GM23338 (cell line): ENCODE measurements around the gene IGF2R. TPM values are rescaled to one million over a fixed set of nuclear protein-coding genes. Genes with fewer than 3 reads are reported as not detected.

Experiments
- ATAC-seq: fragments of 200-7000 bp; cut with Tn5 transposase; 3 replicates; pipeline ENCODE4 v1.9.1; 2020
- DNase-seq: peaks from one replicate; pipeline ENCODE4 v3.0.0-alpha.2; 2015; ENCODE audit warnings: low spot score
- H2AFZ ChIP-seq: fragments of 200-600 bp; sonication (generic); 2 replicates; pipeline ENCODE4 v1.8.0; 2016; ENCODE audit warnings: antibody characterized with exemption, mild to moderate bottlenecking, moderate library complexity
- H3F3A ChIP-seq: fragments of 200-600 bp; sonication (generic); replicated peaks from 2 replicates; pipeline ENCODE4 v1.8.0; 2017; ENCODE audit warnings: antibody characterized with exemption, mixed run types, low read depth
- H3K27ac ChIP-seq: fragments of 200-600 bp; sonication (generic); 2 replicates; pipeline ENCODE4 v1.6.1; 2016; ENCODE audit warnings: low read depth
- H3K27me3 ChIP-seq: fragments of 200-600 bp; sonication (generic); 2 replicates; pipeline ENCODE4 v1.8.0; 2016; ENCODE audit warnings: mild to moderate bottlenecking, mixed run types, moderate library complexity; ENCODE audit not compliant: insufficient read depth
- H3K36me3 ChIP-seq: fragments of 200-600 bp; sonication (generic); 2 replicates; pipeline ENCODE4 v1.8.0; 2016; ENCODE audit warnings: mild to moderate bottlenecking; ENCODE audit not compliant: insufficient read depth
- H3K4me1 ChIP-seq: fragments of 200-600 bp; sonication (generic); 2 replicates; pipeline ENCODE4 v1.8.0; 2016; ENCODE audit warnings: mild to moderate bottlenecking, moderate library complexity; ENCODE audit not compliant: insufficient read depth
- H3K4me2 ChIP-seq: fragments of 200-600 bp; sonication (generic); 2 replicates; pipeline ENCODE4 v1.7.1; 2017; ENCODE audit warnings: mixed run types
- H3K4me3 ChIP-seq: fragments of 200-600 bp; sonication (generic); 2 replicates; pipeline ENCODE4 v1.6.1; 2016; ENCODE audit warnings: mixed run types
- H3K79me2 ChIP-seq: fragments of 200-600 bp; sonication (generic); replicated peaks from 2 replicates; pipeline ENCODE4 v1.8.0; 2017; ENCODE audit warnings: mild to moderate bottlenecking; ENCODE audit not compliant: insufficient read depth
- H3K9me2 ChIP-seq: fragments of 200-600 bp; sonication (generic); 2 replicates; pipeline ENCODE4 v1.8.0; 2017; ENCODE audit not compliant: insufficient read depth
- H4K20me1 ChIP-seq: fragments of 200-600 bp; sonication (generic); replicated peaks from 2 replicates; pipeline ENCODE4 v1.8.0; 2017; ENCODE audit warnings: mild to moderate bottlenecking; ENCODE audit not compliant: insufficient read depth
- H3K27ac Mint-ChIP-seq: 2 replicates; pipeline ENCODE4 v1.8.0; 2020; ENCODE audit warnings: inconsistent platforms, mild to moderate bottlenecking, moderate library complexity, mixed read lengths
- H3K27me3 Mint-ChIP-seq: 3 replicates; pipeline ENCODE4 v1.8.0; 2022; ENCODE audit warnings: low read depth, mild to moderate bottlenecking, moderate library complexity, mixed read lengths, inconsistent platforms; ENCODE audit not compliant: insufficient read depth, poor library complexity
- H3K36me3 Mint-ChIP-seq: 3 replicates; pipeline ENCODE4 v1.8.0; 2021; ENCODE audit warnings: low read depth, mild to moderate bottlenecking, inconsistent platforms, moderate library complexity, mixed read lengths
- H3K4me1 Mint-ChIP-seq: 3 replicates; pipeline ENCODE4 v1.8.0; 2020; ENCODE audit warnings: mild to moderate bottlenecking, inconsistent platforms, mixed read lengths
- H3K4me3 Mint-ChIP-seq: 3 replicates; pipeline ENCODE4 v1.8.0; 2021; ENCODE audit warnings: moderate library complexity, mild to moderate bottlenecking, inconsistent platforms, mixed read lengths
- H3K9me3 Mint-ChIP-seq: 3 replicates; pipeline ENCODE4 v1.8.0; 2020; ENCODE audit warnings: moderate library complexity, mild to moderate bottlenecking, inconsistent platforms, mixed read lengths
- CREB1 ChIP-seq: fragments of 250-450 bp; sonication (Bioruptor Pico); IDR thresholded peaks from 2 replicates; pipeline ENCODE4 v1.5.0; 2020; ENCODE audit warnings: low read depth, mild to moderate bottlenecking, moderate library complexity
- EZH2 ChIP-seq: fragments of 200-600 bp; sonication (generic); IDR thresholded peaks from one replicate; pipeline ENCODE4 v1.8.0; 2017; ENCODE audit warnings: antibody characterized with exemption, mild to moderate bottlenecking, low read depth; ENCODE audit not compliant: unreplicated experiment
- JUNB ChIP-seq: IDR thresholded peaks from one replicate; pipeline ENCODE4 v1.6.1; 2016; ENCODE audit warnings: antibody characterized with exemption; ENCODE audit not compliant: unreplicated experiment
- POLR2AphosphoS5 ChIP-seq: IDR thresholded peaks from 2 replicates; pipeline ENCODE4 v1.6.1; 2016; ENCODE audit warnings: antibody characterized with exemption, low read depth
- STAT1 ChIP-seq: IDR thresholded peaks from one replicate; pipeline ENCODE4 v1.6.1; 2016; ENCODE audit warnings: antibody characterized with exemption; ENCODE audit not compliant: unreplicated experiment
- ZNF114 ChIP-seq: fragments of 250-450 bp; sonication (Bioruptor Pico); IDR thresholded peaks from 2 replicates; pipeline ENCODE4 v1.5.0; 2020; ENCODE audit warnings: mild to moderate bottlenecking, moderate library complexity
- ZNF331 ChIP-seq: fragments of 250-450 bp; sonication (Bioruptor Pico); IDR thresholded peaks from 2 replicates; pipeline ENCODE4 v1.5.0; 2020; ENCODE audit warnings: low read depth, mild to moderate bottlenecking, moderate library complexity
- ZNF462 ChIP-seq: fragments of 250-450 bp; sonication (Bioruptor Pico); IDR thresholded peaks from 2 replicates; pipeline ENCODE4 v1.5.0; 2020; ENCODE audit warnings: mild to moderate bottlenecking, moderate library complexity
- polyA plus RNA-seq: library from polyadenylated mRNA; unstranded; fragments of >200 nt; fragmentation: Nextera tagmentation; extraction: Ambion mirVana; gene quantifications from 2 replicates; pipeline ENCODE4 v1.2.1, GENCODE V29; 2016
- total RNA-seq: library from RNA; depleted of rRNA; stranded (reverse); fragments of >200 nt; shearing (Covaris generic); gene quantifications from 2 replicates; pipeline ENCODE4 v1.2.3, GENCODE V29; 2014
- TF ChIP-seq, protein P1 (sequence below): IDR thresholded peaks from one replicate; pipeline ENCODE4 v1.6.1; 2018; ENCODE audit warnings: antibody characterized with exemption; ENCODE audit not compliant: unreplicated experiment
- TF ChIP-seq, protein P2 (sequence below): IDR thresholded peaks from 2 replicates; pipeline ENCODE4 v1.6.1; 2016; ENCODE audit warnings: antibody characterized with exemption

IGF2R gene
- total and polyA plus RNA-seq, 2 experiments from 2014 or later: 12.5 to 76.4 TPM

DNA sequence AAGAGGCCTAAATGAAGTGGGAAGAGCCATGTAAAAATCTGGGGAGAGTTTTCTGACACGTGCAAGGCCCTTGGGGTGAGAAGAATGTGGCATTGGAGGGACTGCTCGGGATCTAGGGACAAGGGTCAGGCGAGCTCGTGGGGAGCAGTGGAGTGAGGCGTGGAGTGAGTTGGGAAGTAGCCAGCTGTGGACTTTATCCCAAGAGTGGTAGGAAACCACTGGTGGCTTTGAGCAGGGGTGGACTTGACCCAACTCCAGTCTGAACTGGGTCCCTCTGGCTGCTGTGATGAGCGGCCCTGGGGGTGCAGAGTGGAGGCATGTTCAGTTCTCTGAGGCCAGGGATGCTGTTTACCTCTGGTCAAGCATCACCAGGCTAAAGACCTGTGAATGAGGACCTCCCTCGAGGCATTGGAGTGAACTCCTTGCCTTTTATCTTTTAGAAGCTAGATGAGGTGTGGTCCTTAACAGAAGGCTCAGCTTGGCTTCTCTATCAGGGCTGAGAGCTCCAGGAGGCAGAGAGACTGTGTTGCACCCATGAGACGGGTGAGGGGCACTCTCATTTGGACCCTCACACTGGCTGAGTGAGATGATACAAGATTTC lies 173.3 kb downstream of the IGF2R start (continued):
- TF ChIP-seq ZNF462 (CRISPR knock-in tag) (no peak), ZNF114 (CRISPR knock-in tag) (no peak), ZNF331 (CRISPR knock-in tag) (no peak), EZH2 (no peak)

GRCh38 chr6:160146454-160147145 lies 177.7 kb downstream of the IGF2R start:
- peaks cover 6% of the 10 kb centered on the region for H3K27me3 Mint-ChIP-seq
- no peak for DNase-seq
- H3K4me3 Mint-ChIP-seq: no peak overlapping the region
- TF ChIP-seq, protein P1, sequence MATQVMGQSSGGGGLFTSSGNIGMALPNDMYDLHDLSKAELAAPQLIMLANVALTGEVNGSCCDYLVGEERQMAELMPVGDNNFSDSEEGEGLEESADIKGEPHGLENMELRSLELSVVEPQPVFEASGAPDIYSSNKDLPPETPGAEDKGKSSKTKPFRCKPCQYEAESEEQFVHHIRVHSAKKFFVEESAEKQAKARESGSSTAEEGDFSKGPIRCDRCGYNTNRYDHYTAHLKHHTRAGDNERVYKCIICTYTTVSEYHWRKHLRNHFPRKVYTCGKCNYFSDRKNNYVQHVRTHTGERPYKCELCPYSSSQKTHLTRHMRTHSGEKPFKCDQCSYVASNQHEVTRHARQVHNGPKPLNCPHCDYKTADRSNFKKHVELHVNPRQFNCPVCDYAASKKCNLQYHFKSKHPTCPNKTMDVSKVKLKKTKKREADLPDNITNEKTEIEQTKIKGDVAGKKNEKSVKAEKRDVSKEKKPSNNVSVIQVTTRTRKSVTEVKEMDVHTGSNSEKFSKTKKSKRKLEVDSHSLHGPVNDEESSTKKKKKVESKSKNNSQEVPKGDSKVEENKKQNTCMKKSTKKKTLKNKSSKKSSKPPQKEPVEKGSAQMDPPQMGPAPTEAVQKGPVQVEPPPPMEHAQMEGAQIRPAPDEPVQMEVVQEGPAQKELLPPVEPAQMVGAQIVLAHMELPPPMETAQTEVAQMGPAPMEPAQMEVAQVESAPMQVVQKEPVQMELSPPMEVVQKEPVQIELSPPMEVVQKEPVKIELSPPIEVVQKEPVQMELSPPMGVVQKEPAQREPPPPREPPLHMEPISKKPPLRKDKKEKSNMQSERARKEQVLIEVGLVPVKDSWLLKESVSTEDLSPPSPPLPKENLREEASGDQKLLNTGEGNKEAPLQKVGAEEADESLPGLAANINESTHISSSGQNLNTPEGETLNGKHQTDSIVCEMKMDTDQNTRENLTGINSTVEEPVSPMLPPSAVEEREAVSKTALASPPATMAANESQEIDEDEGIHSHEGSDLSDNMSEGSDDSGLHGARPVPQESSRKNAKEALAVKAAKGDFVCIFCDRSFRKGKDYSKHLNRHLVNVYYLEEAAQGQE: no peak
- TF ChIP-seq CREB1 (CRISPR knock-in tag) (no peak), ZNF331 (CRISPR knock-in tag) (no peak), STAT1 (no peak), JUNB (no peak), POLR2AphosphoS5 (no peak)
- TF ChIP-seq, protein P2, sequence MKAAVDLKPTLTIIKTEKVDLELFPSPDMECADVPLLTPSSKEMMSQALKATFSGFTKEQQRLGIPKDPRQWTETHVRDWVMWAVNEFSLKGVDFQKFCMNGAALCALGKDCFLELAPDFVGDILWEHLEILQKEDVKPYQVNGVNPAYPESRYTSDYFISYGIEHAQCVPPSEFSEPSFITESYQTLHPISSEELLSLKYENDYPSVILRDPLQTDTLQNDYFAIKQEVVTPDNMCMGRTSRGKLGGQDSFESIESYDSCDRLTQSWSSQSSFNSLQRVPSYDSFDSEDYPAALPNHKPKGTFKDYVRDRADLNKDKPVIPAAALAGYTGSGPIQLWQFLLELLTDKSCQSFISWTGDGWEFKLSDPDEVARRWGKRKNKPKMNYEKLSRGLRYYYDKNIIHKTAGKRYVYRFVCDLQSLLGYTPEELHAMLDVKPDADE: no peak

More at GRCh38 chr6:160146454-160147145, 177.7 kb downstream of the IGF2R start:
- H3K27ac ChIP-seq: no peak overlapping the region
- H3K27ac Mint-ChIP-seq: no peak overlapping the region
- no peaks in the 10 kb centered on the region for H3K36me3 ChIP-seq
- H2AFZ ChIP-seq: no peak overlapping the region
- H3K4me2 ChIP-seq: no peak overlapping the region
- no peak for ATAC-seq
- H3K4me1 Mint-ChIP-seq: no peaks in the 10 kb centered on the region
- H3F3A ChIP-seq: no peaks in the 10 kb centered on the region
- H3K9me2 ChIP-seq: no peaks in the 10 kb centered on the region
- H3K4me1 ChIP-seq: no peaks in the 10 kb centered on the region
- H3K27me3 ChIP-seq: no peaks in the 10 kb centered on the region
- H3K79me2 ChIP-seq: no peaks in the 10 kb centered on the region
- H3K9me3 Mint-ChIP-seq: no peaks in the 10 kb centered on the region
- no peaks in the 10 kb centered on the region for H3K36me3 Mint-ChIP-seq
- H3K4me3 ChIP-seq: no peak overlapping the region
- H4K20me1 ChIP-seq: no peaks in the 10 kb centered on the region
